Uterus (tissue), 2 donors: ENCODE measurements around the gene PHLPP2.

Experiments
- POLR2A ChIP-seq, 2 donors: fragments of 450-650 bp; IDR thresholded peaks; one replicate each; pipeline ENCODE4 v1.6.1; 2016; ENCODE audit warnings: antibody characterized with exemption in 2 of 2, mild to moderate bottlenecking in 1 of 2, moderate library complexity in 1 of 2
- TF ChIP-seq, protein P1 (sequence below), 4 experiments: fragments of 200-600 bp in 2 of 4; fragments of 450-650 bp in 2 of 4; sonication (generic) in 2 of 4; IDR thresholded peaks; one replicate each; pipeline ENCODE4 v1.5.1; 2016 to 2019; ENCODE audit warnings: antibody characterized with exemption in 4 of 4, mild to moderate bottlenecking in 2 of 4, moderate library complexity in 1 of 4

DNA sequence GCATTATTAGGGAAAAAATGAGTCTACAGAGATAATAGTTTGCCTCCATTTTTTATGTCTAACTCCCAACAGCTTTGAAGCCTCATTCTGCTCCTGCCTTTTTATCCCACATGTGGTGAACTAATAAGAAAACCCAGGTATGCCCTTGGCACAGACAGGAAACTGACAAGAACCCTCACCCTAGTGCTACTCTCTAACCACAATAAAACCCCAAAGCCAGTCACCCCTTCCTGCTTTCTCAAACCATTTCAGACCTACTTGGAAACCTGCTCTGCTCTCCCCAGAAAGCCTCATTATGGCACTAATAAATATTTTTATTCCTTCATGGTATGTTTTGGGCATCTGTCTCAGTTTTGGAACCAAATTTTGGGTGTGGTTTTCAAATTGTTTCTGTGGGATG, 102.4 kb downstream of the PHLPP2 start:
- TF ChIP-seq, protein P1, sequence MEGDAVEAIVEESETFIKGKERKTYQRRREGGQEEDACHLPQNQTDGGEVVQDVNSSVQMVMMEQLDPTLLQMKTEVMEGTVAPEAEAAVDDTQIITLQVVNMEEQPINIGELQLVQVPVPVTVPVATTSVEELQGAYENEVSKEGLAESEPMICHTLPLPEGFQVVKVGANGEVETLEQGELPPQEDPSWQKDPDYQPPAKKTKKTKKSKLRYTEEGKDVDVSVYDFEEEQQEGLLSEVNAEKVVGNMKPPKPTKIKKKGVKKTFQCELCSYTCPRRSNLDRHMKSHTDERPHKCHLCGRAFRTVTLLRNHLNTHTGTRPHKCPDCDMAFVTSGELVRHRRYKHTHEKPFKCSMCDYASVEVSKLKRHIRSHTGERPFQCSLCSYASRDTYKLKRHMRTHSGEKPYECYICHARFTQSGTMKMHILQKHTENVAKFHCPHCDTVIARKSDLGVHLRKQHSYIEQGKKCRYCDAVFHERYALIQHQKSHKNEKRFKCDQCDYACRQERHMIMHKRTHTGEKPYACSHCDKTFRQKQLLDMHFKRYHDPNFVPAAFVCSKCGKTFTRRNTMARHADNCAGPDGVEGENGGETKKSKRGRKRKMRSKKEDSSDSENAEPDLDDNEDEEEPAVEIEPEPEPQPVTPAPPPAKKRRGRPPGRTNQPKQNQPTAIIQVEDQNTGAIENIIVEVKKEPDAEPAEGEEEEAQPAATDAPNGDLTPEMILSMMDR (IDR thresholded peaks at IDR 0.05), result no peak
- no peak for TF ChIP-seq POLR2A (IDR thresholded peaks at IDR 0.05)
